Mesendoderm (in vitro differentiated cells): ENCODE data around the gene EEIG1. TPM values are rescaled to one million over a fixed set of nuclear protein-coding genes. Genes with fewer than 3 reads are reported as not detected.
A peak's percentile ranks its signal among the peaks of the same experiment; 100 is the strongest.

ENCODE experiments used
- DNase-seq: peaks from one replicate; pipeline ENCODE4 v3.0.0; 2013
- H2AK5ac ChIP-seq: 2 replicates; pipeline ENCODE4 v1.6.1; 2013; ENCODE audit warnings: low read length, inconsistent platforms
- H2BK120ac ChIP-seq: 2 replicates; pipeline ENCODE4 v1.6.1; 2013; ENCODE audit warnings: low read depth, mild to moderate bottlenecking, low read length, moderate library complexity, mixed read lengths
- H2BK15ac ChIP-seq: replicated peaks from 2 replicates; pipeline ENCODE4 v1.6.1; 2013; ENCODE audit warnings: low read depth, mild to moderate bottlenecking, moderate library complexity
- H2BK5ac ChIP-seq: 2 replicates; pipeline ENCODE4 v1.6.1; 2013; ENCODE audit warnings: low read length, inconsistent platforms
- H3K18ac ChIP-seq: 2 replicates; pipeline ENCODE4 v1.6.1; 2013; ENCODE audit warnings: mild to moderate bottlenecking, low read length, mixed read lengths
- H3K23ac ChIP-seq: one replicate; pipeline ENCODE4 v1.6.1; 2013; ENCODE audit warnings: low read length
- H3K27ac ChIP-seq: 2 replicates; pipeline ENCODE4 v1.5.1; 2013; ENCODE audit warnings: low read depth, mild to moderate bottlenecking, inconsistent platforms, low read length, moderate library complexity
- H3K27me3 ChIP-seq: 2 replicates; pipeline ENCODE4 v1.6.1; 2013; ENCODE audit warnings: low read length, control low read depth, mild to moderate bottlenecking, inconsistent platforms; ENCODE audit not compliant: insufficient read depth, poor library complexity
- H3K36me3 ChIP-seq: 2 replicates; pipeline ENCODE4 v1.6.1; 2013; ENCODE audit warnings: low read length, inconsistent platforms; ENCODE audit not compliant: control insufficient read depth, insufficient read depth
- H3K4ac ChIP-seq: one replicate; pipeline ENCODE4 v1.6.1; 2013; ENCODE audit warnings: low read depth, mild to moderate bottlenecking, low read length, moderate library complexity
- H3K4me1 ChIP-seq: 2 replicates; pipeline ENCODE4 v1.6.1; 2013; ENCODE audit warnings: low read depth, low read length, inconsistent platforms; ENCODE audit not compliant: control insufficient read depth
- H3K4me2 ChIP-seq: 2 replicates; pipeline ENCODE4 v1.6.1; 2013; ENCODE audit warnings: low read length
- H3K4me3 ChIP-seq: 2 replicates; pipeline ENCODE4 v1.5.1; 2013; ENCODE audit warnings: mild to moderate bottlenecking, low read length
- H3K56ac ChIP-seq: one replicate; pipeline ENCODE4 v1.6.1; 2013; ENCODE audit warnings: low read length
- H3K79me1 ChIP-seq: 2 replicates; pipeline ENCODE4 v1.6.1; 2013; ENCODE audit warnings: low read length, inconsistent platforms
- H3K79me2 ChIP-seq: 2 replicates; pipeline ENCODE4 v1.6.1; 2013; ENCODE audit warnings: mild to moderate bottlenecking, low read length; ENCODE audit not compliant: control insufficient read depth, insufficient read depth
- H3K9ac ChIP-seq: 2 replicates; pipeline ENCODE4 v1.6.1; 2013; ENCODE audit warnings: low read length, inconsistent platforms
- H4K5ac ChIP-seq: one replicate; pipeline ENCODE4 v1.6.1; 2013; ENCODE audit warnings: low read length
- H4K8ac ChIP-seq: one replicate; pipeline ENCODE4 v1.6.1; 2013; ENCODE audit warnings: low read depth, mild to moderate bottlenecking, control low read depth, low read length, moderate library complexity
- WGBS: extraction: QIAGEN DNeasy Blood & Tissue Kit; methylation state at CpG from one replicate; pipeline ENCODE4 v1.1.7; 2013; ENCODE audit warnings: low lambda C conversion rate, missing lambda C conversion rate; ENCODE audit not compliant: insufficient coverage; ENCODE audit errors: extremely low coverage; 5-methylcytosine and 5-hydroxymethylcytosine counted together
- polyA plus RNA-seq, 2 experiments: library from polyadenylated mRNA; stranded (reverse); fragments of 200-250 nt; gene quantifications; one replicate each; pipeline ENCODE4 v1.2.3, GENCODE V29; 2013

The EEIG1 gene
- polyA plus RNA-seq (2013, experiment 1 of 2) = 17.5 TPM
- polyA plus RNA-seq (2013, experiment 2 of 2) = 16.7 TPM

DNA sequence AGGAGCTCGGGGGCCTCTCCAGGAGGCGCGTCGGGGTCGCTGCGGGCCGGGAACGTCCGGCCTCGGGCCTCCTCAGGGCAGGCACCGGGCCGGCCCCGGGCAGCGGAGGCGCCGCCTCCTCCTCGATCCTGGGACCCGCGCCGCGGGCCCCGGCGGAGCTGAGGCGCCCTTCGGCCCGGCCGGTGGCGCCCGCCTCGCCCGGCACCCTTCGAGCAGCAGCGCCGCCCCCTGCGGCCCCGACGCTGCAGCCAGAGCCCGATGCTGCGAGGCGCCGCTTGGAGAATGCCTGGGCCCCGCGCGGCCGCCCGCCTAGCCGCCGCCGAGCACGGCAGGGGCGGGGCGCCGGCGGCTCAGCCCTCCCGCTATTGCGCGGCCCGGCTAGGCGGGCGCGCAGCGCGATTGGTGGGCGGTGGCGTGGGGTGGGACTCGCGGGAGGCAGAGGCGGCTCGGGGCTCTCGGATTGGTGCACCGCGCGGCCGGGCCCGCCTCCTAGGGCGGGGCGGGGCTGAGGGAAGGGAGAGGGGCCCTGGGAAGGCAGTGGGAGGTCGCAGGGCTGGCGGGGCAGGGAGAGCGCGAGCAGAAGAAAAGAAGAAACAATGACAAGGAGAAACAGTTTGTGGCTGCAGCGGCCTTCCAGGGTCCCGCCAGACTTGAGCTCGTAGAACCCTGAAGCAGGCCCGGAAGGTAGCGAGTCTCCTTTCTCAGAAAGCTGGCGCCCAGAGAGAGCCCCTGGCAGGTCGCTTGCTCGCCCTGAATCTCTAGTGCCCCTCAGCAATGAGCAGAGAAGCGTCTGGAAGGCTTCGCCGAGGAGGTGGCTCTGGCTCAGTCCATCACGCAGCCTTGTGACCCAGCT lies at the start of gene EEIG1:
EEIG1 (minus strand) TSS at position 284 of the 853 bp plus-strand sequence. CDS start 852 bp downstream, outside the sequence.
- H3K79me2 ChIP-seq = peaks cover 37% of the 10 kb centered on the region
- H3K27me3 ChIP-seq = no peaks in the 10 kb centered on the region
- H2BK5ac ChIP-seq = peak within 1 kb of the TSS; percentile 36
- H3K18ac ChIP-seq = peak within 1 kb of the TSS; percentile 86
- peak within 1 kb of the TSS; percentile 96 for H3K27ac ChIP-seq
- peaks cover 23% of the 10 kb centered on the region for H3K79me1 ChIP-seq
- H3K4ac ChIP-seq = peak within 1 kb of the TSS; percentile 82
- H3K4me1 ChIP-seq = peaks cover 8% of the 10 kb centered on the region
- H3K23ac ChIP-seq = peak within 1 kb of the TSS; percentile 57
- peak within 1 kb of the TSS; percentile 56 for H3K4me2 ChIP-seq
- no peaks in the 10 kb centered on the region for H3K36me3 ChIP-seq
- peak within 1 kb of the TSS; percentile 87 for H3K9ac ChIP-seq
- peak within 1 kb of the TSS; percentile 17 for H4K8ac ChIP-seq
- H3K56ac ChIP-seq = peak within 1 kb of the TSS; percentile 93
- H2BK15ac ChIP-seq = no peak within 1 kb of the TSS
- peak within 1 kb of the TSS; percentile 68 for H3K4me3 ChIP-seq
- no CpG with 5 or more reads among the region's 93 CpGs for whole genome bisulfite sequencing
- peak within 1 kb of the TSS; percentile 29 for H2AK5ac ChIP-seq
- peak; percentile 96 for DNase-seq
- H2BK120ac ChIP-seq = peak within 1 kb of the TSS; percentile 19
- H4K5ac ChIP-seq = no peak within 1 kb of the TSS

DNA sequence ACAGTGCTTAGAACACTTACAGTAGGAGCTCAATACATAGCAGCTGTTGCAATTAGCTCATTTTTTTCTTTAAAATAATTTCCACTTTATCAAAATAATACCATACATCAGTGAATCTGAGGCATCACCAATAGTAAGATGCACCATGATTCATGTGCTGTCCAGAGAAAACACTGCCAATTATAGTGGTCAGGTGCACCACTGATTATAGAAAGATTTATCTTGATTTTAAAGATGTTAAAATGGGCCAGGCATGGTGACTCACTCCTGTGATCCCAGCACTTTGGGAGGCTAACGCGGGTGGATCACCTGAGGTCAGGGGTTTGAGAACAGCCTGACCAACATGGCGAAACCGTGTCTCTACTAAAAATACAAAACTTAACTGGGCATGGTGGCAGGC lies 46.9 kb upstream of the EEIG1 start:
- H3K18ac ChIP-seq = no peak overlapping the region
- no peak overlapping the region for H4K8ac ChIP-seq
- no CpG with 5 or more reads among the region's 4 CpGs for WGBS

DNA sequence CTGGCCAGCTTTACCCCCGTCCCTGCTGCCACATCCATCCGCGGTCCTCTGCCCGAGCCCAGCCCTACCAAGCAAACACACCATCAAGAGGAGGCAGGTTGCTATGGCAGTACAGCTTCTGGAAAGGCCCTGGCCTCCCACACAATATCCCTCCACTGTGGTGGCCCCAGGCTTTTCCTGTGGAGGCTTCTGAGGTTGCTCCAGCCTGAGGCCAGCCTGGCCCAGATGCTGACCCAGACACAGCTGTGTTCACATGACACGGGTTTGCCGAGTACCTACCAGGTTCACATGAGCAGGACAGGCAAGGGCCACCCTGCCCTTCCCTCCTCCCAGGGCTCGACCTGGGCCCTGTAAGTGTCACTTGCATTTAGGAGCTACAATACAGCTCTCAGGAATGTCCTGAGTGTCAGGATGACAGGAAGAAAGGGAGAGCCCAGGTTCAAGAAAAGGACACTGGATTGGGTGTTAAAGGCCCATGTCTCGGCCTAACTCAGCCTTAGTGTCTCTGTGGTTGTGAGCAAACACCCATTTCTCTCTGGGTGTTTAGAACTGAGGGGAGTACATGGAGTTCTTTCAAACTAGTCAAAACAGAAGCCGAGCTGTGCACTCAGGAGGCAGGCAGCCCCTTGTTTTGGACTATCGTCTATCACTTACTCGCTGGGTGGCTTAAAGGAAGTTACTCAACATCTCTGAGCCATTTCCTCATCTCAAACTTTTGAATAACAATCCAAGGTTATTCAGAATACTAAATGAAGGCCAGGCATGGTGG lies 46.2 kb upstream of the EEIG1 start:
- Histone ChIP-seq H2BK5ac (no peak overlapping the region), H3K27ac (no peak overlapping the region), H4K8ac (no peak overlapping the region), H3K79me2 (no peaks in the 10 kb centered on the region), H2AK5ac (no peak overlapping the region), H3K4ac (no peak overlapping the region), H3K36me3 (no peaks in the 10 kb centered on the region), H4K5ac (no peak overlapping the region), H3K4me2 (no peak overlapping the region), H3K27me3 (no peaks in the 10 kb centered on the region), H3K56ac (peak overlapping the region; percentile 25), H3K23ac (no peak overlapping the region), H3K18ac (no peak overlapping the region), H3K79me1 (no peaks in the 10 kb centered on the region), H2BK120ac (no peak overlapping the region), H3K9ac (no peak overlapping the region), H2BK15ac (no peak overlapping the region), H3K4me1 (no peaks in the 10 kb centered on the region), H3K4me3 (no peak overlapping the region)
- WGBS = no CpG with 5 or more reads among the region's 11 CpGs
- peak; percentile 52 for DNase-seq

More for the DNA sequence above, 46.9 kb upstream of the EEIG1 start:
- no peak for DNase-seq
- Histone ChIP-seq H2AK5ac (no peak overlapping the region), H3K4me1 (no peaks in the 10 kb centered on the region), H3K79me1 (no peaks in the 10 kb centered on the region), H3K36me3 (no peaks in the 10 kb centered on the region), H3K27me3 (no peaks in the 10 kb centered on the region), H3K56ac (no peak overlapping the region), H2BK5ac (no peak overlapping the region), H4K5ac (no peak overlapping the region), H3K27ac (no peak overlapping the region), H3K4ac (no peak overlapping the region), H2BK120ac (no peak overlapping the region), H3K23ac (no peak overlapping the region), H3K9ac (no peak overlapping the region), H2BK15ac (no peak overlapping the region), H3K4me2 (no peak overlapping the region), H3K4me3 (no peak overlapping the region), H3K79me2 (no peaks in the 10 kb centered on the region)

DNA sequence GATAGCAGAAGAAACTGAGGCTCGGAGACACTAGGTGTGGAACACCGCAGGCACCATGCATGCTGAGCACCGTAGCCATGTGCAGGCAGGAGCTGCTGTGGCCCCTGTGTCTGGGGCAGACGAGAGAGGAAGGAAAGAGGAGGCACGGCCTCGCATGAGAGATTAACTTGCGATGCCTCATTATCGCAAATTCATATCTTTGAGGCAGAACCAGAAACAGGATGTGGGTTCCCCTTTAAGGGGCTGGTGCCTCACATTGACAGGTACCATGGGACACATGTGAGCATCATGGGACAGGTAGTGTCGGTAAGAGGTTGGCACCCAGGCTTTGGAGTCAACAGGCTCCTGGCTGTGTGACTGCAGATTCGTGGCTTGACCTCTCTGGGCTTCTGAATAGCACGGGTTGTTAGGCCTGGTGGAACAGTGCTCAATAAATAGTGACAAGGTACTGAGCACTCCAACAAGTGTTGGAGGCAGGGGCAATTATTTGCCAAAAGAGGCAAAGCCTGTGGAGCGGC lies 45.5 kb upstream of the EEIG1 start:
- no peak for DNase-seq
- no peaks in the 10 kb centered on the region for H3K4me1 ChIP-seq
- no peak overlapping the region for H2BK5ac ChIP-seq
- H3K9ac ChIP-seq = no peak overlapping the region
- WGBS = no CpG with 5 or more reads among the region's 12 CpGs
- H3K27ac ChIP-seq = no peak overlapping the region
- H3K36me3 ChIP-seq = no peaks in the 10 kb centered on the region
- no peak overlapping the region for H3K23ac ChIP-seq
- H2AK5ac ChIP-seq = no peak overlapping the region
- no peak overlapping the region for H2BK15ac ChIP-seq
- H3K4me2 ChIP-seq = no peak overlapping the region
- no peak overlapping the region for H4K5ac ChIP-seq
- H3K18ac ChIP-seq = no peak overlapping the region
- H3K79me2 ChIP-seq = no peaks in the 10 kb centered on the region
- no peak overlapping the region for H4K8ac ChIP-seq
- no peak overlapping the region for H3K4me3 ChIP-seq
- H2BK120ac ChIP-seq = no peak overlapping the region
- H3K4ac ChIP-seq = no peak overlapping the region
- no peaks in the 10 kb centered on the region for H3K27me3 ChIP-seq
- H3K79me1 ChIP-seq = no peaks in the 10 kb centered on the region
- H3K56ac ChIP-seq = no peak overlapping the region

DNA sequence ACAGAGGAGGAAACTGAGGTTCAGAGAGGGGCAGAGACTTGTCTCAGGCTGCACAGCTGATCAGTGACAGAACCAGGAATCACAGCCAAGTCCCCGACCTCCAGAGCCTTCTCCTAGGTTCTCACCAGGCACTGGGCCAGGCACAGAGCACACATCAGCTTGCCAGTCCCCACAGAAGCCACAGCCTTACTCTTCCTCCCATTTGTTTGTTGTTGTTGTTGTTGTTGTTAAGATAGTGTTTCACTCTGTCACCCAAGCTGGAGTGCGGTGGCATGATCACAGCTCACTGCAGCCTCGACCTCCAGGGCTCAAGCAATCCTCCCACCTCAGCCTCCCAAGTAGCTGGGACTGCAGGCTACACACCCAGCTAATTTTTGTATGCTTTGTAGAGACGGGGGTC lies 44.9 kb upstream of the EEIG1 start:
- Histone ChIP-seq H3K4me2 (no peak overlapping the region), H2BK120ac (no peak overlapping the region), H3K36me3 (no peaks in the 10 kb centered on the region), H3K4me1 (no peaks in the 10 kb centered on the region), H3K23ac (no peak overlapping the region), H2BK5ac (no peak overlapping the region), H3K56ac (no peak overlapping the region), H2BK15ac (no peak overlapping the region), H2AK5ac (no peak overlapping the region), H3K9ac (no peak overlapping the region), H3K27me3 (no peaks in the 10 kb centered on the region), H3K79me2 (no peaks in the 10 kb centered on the region), H3K4ac (no peak overlapping the region), H3K27ac (no peak overlapping the region), H3K4me3 (no peak overlapping the region), H4K8ac (no peak overlapping the region), H3K79me1 (no peaks in the 10 kb centered on the region), H3K18ac (no peak overlapping the region), H4K5ac (no peak overlapping the region)
- no peak for DNase-seq
- no CpG with 5 or more reads among the region's 4 CpGs for whole genome bisulfite sequencing
